Epithelial cell of proximal tubule (primary cell): Measurements from ENCODE around the gene LAMA2. TPM values are rescaled to one million over a fixed set of nuclear protein-coding genes. Genes with fewer than 3 reads are reported as not detected.

Source experiments
- DNase-seq: peaks from one replicate; pipeline ENCODE4 v3.0.0-alpha.2; 2011; ENCODE audit warnings: low read depth
- H3K4me3 ChIP-seq: 2 replicates; pipeline ENCODE4 v1.5.1; 2011; ENCODE audit warnings: low read depth, mild to moderate bottlenecking, low read length
- total RNA-seq: library from RNA; depleted of rRNA; stranded (reverse); fragments of >200 nt; gene quantifications from 2 replicates; pipeline ENCODE4 v1.2.3, GENCODE V29; 2015
- TF ChIP-seq, protein P1 (sequence below): conservative IDR thresholded peaks from 2 replicates; pipeline ENCODE4 v1.5.1; 2012; ENCODE audit warnings: low read depth, mild to moderate bottlenecking, low read length

The LAMA2 gene
- total RNA-seq, 1 donor from 2014 or later = 0.69 TPM

DNA sequence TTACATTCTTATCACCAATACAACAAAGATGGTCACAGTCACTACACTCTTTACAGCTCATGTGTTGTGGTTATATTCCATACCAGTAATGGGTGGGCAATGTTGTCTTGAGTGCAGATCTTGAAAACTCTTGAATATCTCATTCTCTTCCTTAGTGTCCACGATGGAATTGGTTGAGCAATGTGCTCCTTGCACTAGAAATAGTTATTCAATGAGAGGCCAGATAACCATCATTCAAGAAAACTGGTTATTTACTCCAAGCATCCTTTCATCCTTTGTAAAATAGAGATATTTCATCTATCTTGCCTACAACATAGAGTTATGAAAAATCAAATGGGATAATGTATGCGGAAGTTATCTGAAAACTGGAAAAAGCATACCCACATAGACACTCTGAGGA, 611.2 kb downstream of the LAMA2 start:
- DNase-seq = no peak
- H3K4me3 ChIP-seq = no peak overlapping the region
- TF ChIP-seq, protein P1, sequence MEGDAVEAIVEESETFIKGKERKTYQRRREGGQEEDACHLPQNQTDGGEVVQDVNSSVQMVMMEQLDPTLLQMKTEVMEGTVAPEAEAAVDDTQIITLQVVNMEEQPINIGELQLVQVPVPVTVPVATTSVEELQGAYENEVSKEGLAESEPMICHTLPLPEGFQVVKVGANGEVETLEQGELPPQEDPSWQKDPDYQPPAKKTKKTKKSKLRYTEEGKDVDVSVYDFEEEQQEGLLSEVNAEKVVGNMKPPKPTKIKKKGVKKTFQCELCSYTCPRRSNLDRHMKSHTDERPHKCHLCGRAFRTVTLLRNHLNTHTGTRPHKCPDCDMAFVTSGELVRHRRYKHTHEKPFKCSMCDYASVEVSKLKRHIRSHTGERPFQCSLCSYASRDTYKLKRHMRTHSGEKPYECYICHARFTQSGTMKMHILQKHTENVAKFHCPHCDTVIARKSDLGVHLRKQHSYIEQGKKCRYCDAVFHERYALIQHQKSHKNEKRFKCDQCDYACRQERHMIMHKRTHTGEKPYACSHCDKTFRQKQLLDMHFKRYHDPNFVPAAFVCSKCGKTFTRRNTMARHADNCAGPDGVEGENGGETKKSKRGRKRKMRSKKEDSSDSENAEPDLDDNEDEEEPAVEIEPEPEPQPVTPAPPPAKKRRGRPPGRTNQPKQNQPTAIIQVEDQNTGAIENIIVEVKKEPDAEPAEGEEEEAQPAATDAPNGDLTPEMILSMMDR = no peak

DNA sequence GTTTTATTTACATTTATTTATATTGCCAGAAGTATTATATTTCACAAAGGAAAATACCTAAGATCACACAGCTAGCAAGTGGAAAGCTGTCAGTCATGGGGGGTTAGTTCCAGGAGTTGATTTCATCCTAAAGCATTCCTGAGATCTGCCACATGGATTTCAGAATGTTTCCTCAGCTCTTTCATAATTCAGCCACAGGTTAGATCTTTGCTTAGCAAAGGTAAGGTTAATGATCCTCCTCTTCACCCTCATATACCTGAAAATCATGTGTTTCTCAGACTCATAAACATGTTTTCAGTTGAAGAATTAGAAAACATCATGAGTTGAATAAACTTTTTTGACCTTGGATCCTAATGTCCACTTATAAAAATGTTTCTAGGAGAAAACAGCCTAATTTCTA, 611.6 kb downstream of the LAMA2 start:
- H3K4me3 ChIP-seq = no peak overlapping the region
- DNase-seq = no peak
- TF ChIP-seq, protein P1 = no peak

DNA sequence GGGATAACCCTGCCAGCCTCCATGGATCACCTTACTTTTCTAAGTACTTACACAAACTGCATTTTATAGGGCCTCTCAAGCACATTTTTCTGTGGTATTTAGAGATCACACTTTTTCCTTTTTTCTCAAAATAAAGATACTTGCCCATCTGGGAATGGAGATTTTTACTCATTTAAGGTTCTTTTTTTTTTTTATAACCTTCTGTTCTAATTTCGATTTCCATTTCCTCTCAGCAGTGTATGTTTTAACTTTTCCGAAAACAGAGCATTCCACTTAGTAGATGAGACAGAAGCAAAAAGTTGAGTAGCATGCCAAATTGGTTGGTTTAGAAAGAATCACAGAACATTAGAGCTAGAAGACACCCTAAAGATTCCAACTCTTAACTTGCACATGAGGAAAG, 612.7 kb downstream of the LAMA2 start:
- H3K4me3 ChIP-seq = no peak overlapping the region
- no peak for DNase-seq
- TF ChIP-seq, protein P1 = no peak

GRCh38 chr6:129497481-129498441, 614.8 kb downstream of the LAMA2 start:
- DNase-seq = no peak
- H3K4me3 ChIP-seq = no peak overlapping the region
- TF ChIP-seq, protein P1 = no peak

DNA sequence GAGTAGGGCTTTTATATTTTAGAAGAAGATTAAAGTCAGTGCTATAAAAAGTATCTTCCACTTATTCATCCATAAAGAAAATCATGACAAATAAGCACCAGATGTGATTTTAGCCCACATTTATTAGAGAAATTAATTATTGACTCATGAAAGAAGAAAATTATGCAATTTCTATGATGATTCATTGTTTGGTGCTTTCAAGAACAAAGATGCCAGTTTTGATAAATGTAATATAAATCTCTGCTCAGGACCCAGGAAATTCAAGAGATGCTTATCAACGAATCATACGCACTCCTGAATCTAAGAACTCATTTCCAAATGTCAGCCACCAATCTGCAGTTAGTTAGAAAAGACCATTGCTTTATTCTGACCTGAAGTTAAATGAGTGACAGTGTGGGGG, 615.6 kb downstream of the LAMA2 start:
- no peak for DNase-seq
- TF ChIP-seq, protein P1 = no peak
- H3K4me3 ChIP-seq = no peak overlapping the region

DNA sequence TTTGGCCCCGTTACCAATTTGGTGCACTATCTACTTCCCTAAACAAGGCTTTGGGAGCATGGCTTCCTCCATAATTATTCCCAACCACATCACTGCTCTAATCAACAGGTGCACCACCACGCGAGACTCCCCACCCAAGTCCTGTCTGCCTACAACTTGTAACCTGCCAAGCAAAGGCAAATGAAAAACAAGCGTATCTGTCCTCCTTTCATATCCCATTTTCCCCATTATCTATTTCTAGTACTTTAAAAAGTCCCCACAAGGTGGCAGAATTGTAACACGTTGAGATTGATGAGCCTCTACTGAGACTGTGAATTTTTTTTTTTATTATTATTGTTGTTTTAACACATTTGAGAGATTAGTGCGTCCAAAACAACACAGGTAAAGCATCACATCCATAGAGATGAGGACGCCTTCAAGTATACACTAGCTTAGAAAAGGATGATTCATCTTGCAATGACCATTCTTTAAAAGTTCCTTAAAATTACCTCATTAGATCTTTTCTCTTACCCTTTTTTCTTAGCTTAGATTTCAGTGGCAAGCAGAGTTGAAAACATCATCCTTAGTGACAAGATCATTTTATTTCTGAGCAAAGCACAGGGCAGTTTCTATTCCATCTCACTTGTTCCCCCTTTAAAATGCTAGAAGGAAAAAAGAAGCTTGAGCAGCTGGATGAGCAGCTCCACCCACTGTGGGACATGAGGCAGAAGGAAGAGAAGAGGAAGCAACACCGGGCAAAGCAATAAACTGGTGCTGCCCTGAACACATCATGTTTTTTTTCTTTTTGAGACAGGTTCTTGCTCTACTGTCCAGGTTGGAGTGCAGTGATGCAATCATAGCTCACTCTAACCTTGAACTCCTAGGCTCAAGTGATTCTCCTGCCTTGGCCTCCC, 616.3 kb downstream of the LAMA2 start:
- H3K4me3 ChIP-seq = no peak overlapping the region
- DNase-seq = no peak
- TF ChIP-seq, protein P1 = peak; percentile 59
